ENCODE results near the gene SCIN. TPM values are rescaled to one million over a fixed set of nuclear protein-coding genes. Genes with fewer than 3 reads are reported as not detected.

Gene SCIN
- polyA plus RNA-seq, 1 of the 3 experiments (the other 2 are of a cell fraction) = 0.02 TPM

DNA sequence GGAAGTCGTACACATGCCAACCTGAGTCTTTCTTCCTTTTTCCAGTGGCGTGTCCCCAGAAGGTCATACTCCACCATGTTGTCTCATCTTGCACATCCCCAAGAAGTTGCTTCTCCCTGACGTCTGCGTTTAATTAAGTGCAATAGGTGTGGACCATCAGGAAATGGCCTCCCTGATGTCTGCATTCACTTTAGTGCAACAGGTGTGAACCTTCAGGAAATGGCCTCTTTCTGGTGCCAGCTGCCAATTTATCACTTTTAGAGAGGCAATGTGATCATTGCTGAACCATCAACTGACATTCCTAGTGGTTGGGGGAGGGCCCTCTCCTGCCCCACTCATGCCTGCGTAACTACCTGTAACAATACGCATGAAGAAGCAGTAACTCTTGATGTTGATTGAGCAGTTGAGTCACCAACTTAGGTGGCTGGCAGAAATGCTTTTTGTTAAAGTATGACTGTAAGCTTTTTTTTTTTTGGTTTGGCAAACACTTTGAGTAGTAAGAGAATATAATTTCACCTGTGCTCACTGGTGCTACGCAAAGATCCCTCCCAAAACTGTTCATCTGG is 25.8 kb downstream of the SCIN start:
- H3K36me3 ChIP-seq (replicated peaks in 1 of 2; ENCODE audit: control insufficient read depth in 1 of 2, insufficient read depth in 2 of 2, low read length in 1 of 2) = no peaks in the 10 kb centered on the region
- no peak overlapping the region for H2AFZ ChIP-seq (ENCODE audit: low read depth)
- H3K27ac ChIP-seq (ENCODE audit: low read depth in 2 of 2, low read length in 1 of 2) = no peak overlapping the region
- TF ChIP-seq TAF1 (IDR thresholded peaks at IDR 0.05; ENCODE audit: borderline replicate concordance, low read depth, low read length) = no peak
- no peak for TF ChIP-seq CHD2 (IDR thresholded peaks at IDR 0.05; ENCODE audit: low read length, partially characterized antibody)
- TF ChIP-seq PBX3 (IDR thresholded peaks at IDR 0.05) = no peak
- no peak for TF ChIP-seq FOXM1 (IDR thresholded peaks at IDR 0.05; ENCODE audit: low read depth)
- H3K4me1 ChIP-seq (ENCODE audit: control insufficient read depth in 1 of 2, insufficient read depth in 2 of 2, low read depth in 1 of 2, low read length in 1 of 2) = no peaks in the 10 kb centered on the region
- CTCF ChIA-PET = interaction anchor here (1.1 to 2.1 kb wide), 4 partner anchors 18 to 71 kb away, joined by 3 to 5 read pairs (median 3); no protein-coding TSS in a partner anchor
- no peaks in the 10 kb centered on the region for H3K9me3 ChIP-seq
- no peak overlapping the region for H3K9ac ChIP-seq
- H3K9me2 ChIP-seq = no peaks in the 10 kb centered on the region
- WGBS (ENCODE audit: low lambda C conversion rate) = 56% methylated on average over 7 of the region's 7 CpGs
- no peaks in the 10 kb centered on the region for H3K79me2 ChIP-seq (ENCODE audit: insufficient read depth)
- H3K27me3 ChIP-seq (ENCODE audit: insufficient read depth) = peaks cover 9% of the 10 kb centered on the region; the same call in 1 of the 2 replicates
- no peaks in the 10 kb centered on the region for H3F3A ChIP-seq (replicated peaks; ENCODE audit: insufficient read depth)
- H3K4me3 ChIP-seq (ENCODE audit: low read depth in 2 of 2, low read length in 1 of 2) = no peak overlapping the region
- H4K20me1 ChIP-seq (ENCODE audit: insufficient read depth) = no peaks in the 10 kb centered on the region
- DNase-seq = no peak
- POLR2A ChIA-PET = no interaction called here
- no peak overlapping the region for H3K4me2 ChIP-seq

DNA sequence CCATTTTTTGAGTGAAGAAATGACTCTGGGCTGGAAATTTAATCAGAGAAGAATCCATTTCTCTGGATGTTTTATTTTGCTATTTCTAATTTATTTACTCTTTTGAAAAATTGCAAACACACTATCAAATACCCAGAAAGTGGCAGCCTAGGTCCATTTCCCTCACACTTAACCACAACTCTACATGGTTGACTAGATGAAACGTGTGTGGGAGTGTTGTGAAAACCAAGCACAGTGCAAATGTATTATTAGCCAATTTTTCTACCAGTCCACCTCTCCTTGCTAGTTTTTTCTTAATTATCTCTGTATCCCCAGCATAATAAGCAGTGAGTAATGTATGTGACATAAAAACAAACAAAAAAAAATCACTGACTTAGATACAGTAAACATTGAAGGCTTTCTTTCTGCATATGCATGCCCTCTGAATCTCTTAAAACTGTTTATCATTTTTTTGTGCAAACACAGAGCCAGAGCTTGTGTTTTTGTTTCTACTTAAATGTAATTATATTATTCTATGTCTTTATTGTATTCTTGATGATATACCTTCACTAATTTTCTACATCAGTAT is 30.9 kb downstream of the SCIN start:
- H3K9me2 ChIP-seq = no peaks in the 10 kb centered on the region
- H3K36me3 ChIP-seq (replicated peaks in 1 of 2; ENCODE audit: control insufficient read depth in 1 of 2, insufficient read depth in 2 of 2, low read length in 1 of 2) = no peaks in the 10 kb centered on the region
- H3K79me2 ChIP-seq (ENCODE audit: insufficient read depth) = no peaks in the 10 kb centered on the region
- H3K4me2 ChIP-seq = no peak overlapping the region
- no peaks in the 10 kb centered on the region for H3K27me3 ChIP-seq (ENCODE audit: insufficient read depth)
- H3K27ac ChIP-seq (ENCODE audit: low read depth in 2 of 2, low read length in 1 of 2) = no peak overlapping the region
- H3F3A ChIP-seq (replicated peaks; ENCODE audit: insufficient read depth) = no peaks in the 10 kb centered on the region
- no peak overlapping the region for H3K4me3 ChIP-seq (ENCODE audit: low read depth in 2 of 2, low read length in 1 of 2)
- ChIA-PET CTCF (interaction anchor here (0.6 kb wide), 1 partner anchor 76 kb away, joined by 3 read pairs; no protein-coding TSS in a partner anchor), POLR2A (no interaction called here)
- no peaks in the 10 kb centered on the region for H3K9me3 ChIP-seq
- H3K9ac ChIP-seq = no peak overlapping the region
- H4K20me1 ChIP-seq (ENCODE audit: insufficient read depth) = no peaks in the 10 kb centered on the region
- H3K4me1 ChIP-seq (ENCODE audit: control insufficient read depth in 1 of 2, insufficient read depth in 2 of 2, low read depth in 1 of 2, low read length in 1 of 2) = no peaks in the 10 kb centered on the region
- WGBS (ENCODE audit: low lambda C conversion rate) = 4% methylated on average over 1 of the region's 1 CpG
- DNase-seq = no peak
- TF ChIP-seq RCOR1 (IDR thresholded peaks at IDR 0.05; ENCODE audit: low read length) (no peak), GATA2 (CRISPR knock-in tag; IDR thresholded peaks at IDR 0.05) (no peak), EZH2phosphoT487 (IDR thresholded peaks at IDR 0.05; ENCODE audit: borderline replicate concordance, low read depth) (no peak), MXI1 (IDR thresholded peaks at IDR 0.05; ENCODE audit: low read depth, low read length) (no peak), TEAD4 (IDR thresholded peaks at IDR 0.05; ENCODE audit: borderline replicate concordance, insufficient read depth) (no peak), RAD21 (IDR thresholded peaks at IDR 0.05; ENCODE audit: low read length) (no peak), CTCF (IDR thresholded peaks at IDR 0.05) (no peak), MEF2A (IDR thresholded peaks at IDR 0.05; ENCODE audit: borderline replicate concordance, low read depth) (no peak), FOXM1 (IDR thresholded peaks at IDR 0.05; ENCODE audit: low read depth) (no peak), POLR2AphosphoS5 (IDR thresholded peaks at IDR 0.05; ENCODE audit: low read depth, low read length) (no peak), TCF12 (IDR thresholded peaks at IDR 0.05) (no peak), PBX3 (IDR thresholded peaks at IDR 0.05) (no peak), RXRA (IDR thresholded peaks at IDR 0.05; ENCODE audit: borderline replicate concordance, low read depth) (no peak), JUND (IDR thresholded peaks at IDR 0.05) (no peak), ELF1 (IDR thresholded peaks at IDR 0.05) (no peak), YY1 (IDR thresholded peaks at IDR 0.05; ENCODE audit: low read depth) (no peak)
- TF ChIP-seq, protein P1, sequence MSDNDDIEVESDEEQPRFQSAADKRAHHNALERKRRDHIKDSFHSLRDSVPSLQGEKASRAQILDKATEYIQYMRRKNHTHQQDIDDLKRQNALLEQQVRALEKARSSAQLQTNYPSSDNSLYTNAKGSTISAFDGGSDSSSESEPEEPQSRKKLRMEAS (IDR thresholded peaks at IDR 0.05; ENCODE audit: low read depth) = no peak
- no peak overlapping the region for H2AFZ ChIP-seq (ENCODE audit: low read depth)

Data from SK-N-SH (cell line).